Panc1 (cell line): ENCODE data around the gene GRHL1. TPM values are rescaled to one million over a fixed set of nuclear protein-coding genes. Genes with fewer than 3 reads are reported as not detected.

Experiments
- ATAC-seq: fragments of 200-7000 bp; cut with Tn5 transposase; 2 replicates; pipeline ENCODE4 v1.9.1; 2020; ENCODE audit warnings: mild to moderate bottlenecking, moderate library complexity
- BruUV-seq: library from RNA; stranded (reverse); fragments of 400-500 nt; replicated peaks from 2 replicates; lab custom pipeline; 2021; lab: Mats Ljungman, UMichigan
- CTCF ChIA-PET: fragments of 300-600 bp; sonication (Branson Sonifier 250); formaldehyde crosslinking; loops from one replicate; lab custom pipeline; 2022; ENCODE audit warnings: antibody characterized with exemption; lab: Charles Lee
- POLR2A ChIA-PET: fragments of 300-600 bp; sonication (Branson Sonifier 250); formaldehyde crosslinking; loops from one replicate; lab custom pipeline; 2022; ENCODE audit warnings: antibody characterized with exemption; lab: Charles Lee
- DNase-seq: peaks from one replicate; pipeline ENCODE4 v3.0.0-alpha.2; 2010; ENCODE audit warnings: low read depth, low spot score
- H3K27ac ChIP-seq: 2 replicates; pipeline ENCODE4 v1.5.1; 2011; ENCODE audit warnings: mild to moderate bottlenecking, low read length, inconsistent platforms
- H3K27me3 ChIP-seq: fragments of 200-500 bp; sonication (Bioruptor generic); 2 replicates; pipeline ENCODE4 v1.6.0; 2014; ENCODE audit warnings: low read length, inconsistent platforms; ENCODE audit not compliant: control insufficient read depth, insufficient read depth
- H3K36me3 ChIP-seq: fragments of 200-500 bp; sonication (Bioruptor generic); 2 replicates; pipeline ENCODE4 v1.5.1; 2014; ENCODE audit warnings: inconsistent platforms, mild to moderate bottlenecking, low read length, moderate library complexity; ENCODE audit not compliant: control insufficient read depth, insufficient read depth
- H3K4me1 ChIP-seq: 2 replicates; pipeline ENCODE4 v1.5.1; 2011; ENCODE audit warnings: inconsistent platforms, mild to moderate bottlenecking, low read length, moderate library complexity; ENCODE audit not compliant: control insufficient read depth, insufficient read depth
- H3K4me3 ChIP-seq, 2 experiments: 2 replicates each; pipeline ENCODE4 v1.5.1; 2011 to 2012; ENCODE audit warnings: low read depth in 2 of 2, low read length in 2 of 2, mild to moderate bottlenecking in 2 of 2, inconsistent platforms in 1 of 2, moderate library complexity in 1 of 2
- H3K9me3 ChIP-seq: fragments of 200-500 bp; sonication (Bioruptor generic); 2 replicates; pipeline ENCODE4 v1.5.1; 2014; ENCODE audit warnings: low read depth, mild to moderate bottlenecking, inconsistent platforms, low read length, moderate library complexity; ENCODE audit not compliant: control insufficient read depth, insufficient read depth
- POLR2AphosphoS5 ChIP-seq: IDR thresholded peaks from 2 replicates; pipeline ENCODE4 v1.6.1; 2012; ENCODE audit warnings: mild to moderate bottlenecking, low read depth, low read length, moderate library complexity
- SIN3A ChIP-seq: IDR thresholded peaks from 2 replicates; pipeline ENCODE4 v1.6.1; 2012; ENCODE audit warnings: low read depth, mild to moderate bottlenecking, low read length, moderate library complexity, borderline replicate concordance; ENCODE audit not compliant: insufficient read depth
- TCF7L2 ChIP-seq: IDR thresholded peaks from 2 replicates; pipeline ENCODE4 v1.6.1; 2011; ENCODE audit warnings: mild to moderate bottlenecking, low read depth, low read length, inconsistent platforms
- in situ Hi-C: cut with HindIII; loops from 2 replicates; pipeline ENCODE4 v1.10.0; 2016; ENCODE audit warnings: low sequenced_read_pairs, low pct_unique_long_range_greater_than_20kb
- intact Hi-C: fragments of 100-400 bp; cut with micrococcal nuclease; formaldehyde crosslinking; loops from one replicate; pipeline ENCODE4 v1.10.0; 2022; ENCODE audit not compliant: unreplicated experiment
- total RNA-seq: library from RNA; stranded (reverse); gene quantifications from one replicate; pipeline ENCODE4 v1.2.1, GENCODE V29; 2021; ENCODE audit not compliant: unreplicated experiment
- TF ChIP-seq, protein P1 (sequence below): fragments of 450-650 bp; IDR thresholded peaks from 2 replicates; pipeline ENCODE4 v1.5.1; 2017; ENCODE audit warnings: mild to moderate bottlenecking
- TF ChIP-seq, protein P2 (sequence below), 2 experiments: IDR thresholded peaks; 2 replicates each; pipeline ENCODE4 v1.6.1; 2011 to 2012; ENCODE audit warnings: low read depth in 2 of 2, control low read depth in 1 of 2, low read length in 1 of 2, mild to moderate bottlenecking in 1 of 2, moderate library complexity in 1 of 2; ENCODE audit not compliant: insufficient read depth in 1 of 2

GRHL1 gene
- total RNA-seq, 1 experiment from 2014 or later = 4.7 TPM

DNA sequence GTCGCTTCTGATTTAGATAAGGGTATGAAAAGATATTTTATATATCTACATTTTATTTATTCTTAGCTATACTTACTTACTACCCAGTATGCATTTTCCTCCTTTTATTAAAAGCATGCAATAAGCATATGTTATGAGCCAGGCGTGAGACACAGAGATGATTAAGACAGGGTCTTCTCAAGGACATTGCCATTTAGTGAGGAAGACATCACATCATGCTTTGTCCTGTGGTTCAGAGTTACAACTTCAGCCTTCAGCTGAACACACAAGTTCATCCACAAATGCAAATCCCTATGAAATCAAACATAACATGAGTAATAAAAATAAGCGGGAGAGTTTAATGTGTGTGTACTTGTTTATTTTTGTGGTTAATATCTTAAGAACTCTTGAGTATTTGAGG lies 30.2 kb downstream of the GRHL1 start:
- no peaks in the 10 kb centered on the region for H3K27me3 ChIP-seq
- CTCF ChIA-PET = interaction anchor here (0.5 kb wide), 1 partner anchor 279 kb away, joined by 11 read pairs; no protein-coding TSS in a partner anchor
- H3K4me3 ChIP-seq = no peak overlapping the region
- POLR2A ChIA-PET = no interaction called here
- no peak for ATAC-seq
- H3K27ac ChIP-seq = no peak overlapping the region
- in situ Hi-C loops = no loop called here
- H3K9me3 ChIP-seq = no peaks in the 10 kb centered on the region
- TF ChIP-seq POLR2AphosphoS5 (no peak), SIN3A (no peak), TCF7L2 (no peak)
- TF ChIP-seq, protein P1, sequence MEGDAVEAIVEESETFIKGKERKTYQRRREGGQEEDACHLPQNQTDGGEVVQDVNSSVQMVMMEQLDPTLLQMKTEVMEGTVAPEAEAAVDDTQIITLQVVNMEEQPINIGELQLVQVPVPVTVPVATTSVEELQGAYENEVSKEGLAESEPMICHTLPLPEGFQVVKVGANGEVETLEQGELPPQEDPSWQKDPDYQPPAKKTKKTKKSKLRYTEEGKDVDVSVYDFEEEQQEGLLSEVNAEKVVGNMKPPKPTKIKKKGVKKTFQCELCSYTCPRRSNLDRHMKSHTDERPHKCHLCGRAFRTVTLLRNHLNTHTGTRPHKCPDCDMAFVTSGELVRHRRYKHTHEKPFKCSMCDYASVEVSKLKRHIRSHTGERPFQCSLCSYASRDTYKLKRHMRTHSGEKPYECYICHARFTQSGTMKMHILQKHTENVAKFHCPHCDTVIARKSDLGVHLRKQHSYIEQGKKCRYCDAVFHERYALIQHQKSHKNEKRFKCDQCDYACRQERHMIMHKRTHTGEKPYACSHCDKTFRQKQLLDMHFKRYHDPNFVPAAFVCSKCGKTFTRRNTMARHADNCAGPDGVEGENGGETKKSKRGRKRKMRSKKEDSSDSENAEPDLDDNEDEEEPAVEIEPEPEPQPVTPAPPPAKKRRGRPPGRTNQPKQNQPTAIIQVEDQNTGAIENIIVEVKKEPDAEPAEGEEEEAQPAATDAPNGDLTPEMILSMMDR = no peak
- TF ChIP-seq, protein P2, sequence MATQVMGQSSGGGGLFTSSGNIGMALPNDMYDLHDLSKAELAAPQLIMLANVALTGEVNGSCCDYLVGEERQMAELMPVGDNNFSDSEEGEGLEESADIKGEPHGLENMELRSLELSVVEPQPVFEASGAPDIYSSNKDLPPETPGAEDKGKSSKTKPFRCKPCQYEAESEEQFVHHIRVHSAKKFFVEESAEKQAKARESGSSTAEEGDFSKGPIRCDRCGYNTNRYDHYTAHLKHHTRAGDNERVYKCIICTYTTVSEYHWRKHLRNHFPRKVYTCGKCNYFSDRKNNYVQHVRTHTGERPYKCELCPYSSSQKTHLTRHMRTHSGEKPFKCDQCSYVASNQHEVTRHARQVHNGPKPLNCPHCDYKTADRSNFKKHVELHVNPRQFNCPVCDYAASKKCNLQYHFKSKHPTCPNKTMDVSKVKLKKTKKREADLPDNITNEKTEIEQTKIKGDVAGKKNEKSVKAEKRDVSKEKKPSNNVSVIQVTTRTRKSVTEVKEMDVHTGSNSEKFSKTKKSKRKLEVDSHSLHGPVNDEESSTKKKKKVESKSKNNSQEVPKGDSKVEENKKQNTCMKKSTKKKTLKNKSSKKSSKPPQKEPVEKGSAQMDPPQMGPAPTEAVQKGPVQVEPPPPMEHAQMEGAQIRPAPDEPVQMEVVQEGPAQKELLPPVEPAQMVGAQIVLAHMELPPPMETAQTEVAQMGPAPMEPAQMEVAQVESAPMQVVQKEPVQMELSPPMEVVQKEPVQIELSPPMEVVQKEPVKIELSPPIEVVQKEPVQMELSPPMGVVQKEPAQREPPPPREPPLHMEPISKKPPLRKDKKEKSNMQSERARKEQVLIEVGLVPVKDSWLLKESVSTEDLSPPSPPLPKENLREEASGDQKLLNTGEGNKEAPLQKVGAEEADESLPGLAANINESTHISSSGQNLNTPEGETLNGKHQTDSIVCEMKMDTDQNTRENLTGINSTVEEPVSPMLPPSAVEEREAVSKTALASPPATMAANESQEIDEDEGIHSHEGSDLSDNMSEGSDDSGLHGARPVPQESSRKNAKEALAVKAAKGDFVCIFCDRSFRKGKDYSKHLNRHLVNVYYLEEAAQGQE (IDR thresholded peaks at IDR 0.05; ENCODE audit: insufficient read depth in 1 of 2, low read depth in 2 of 2, low read length in 1 of 2) = no peak
- no peaks in the 10 kb centered on the region for H3K36me3 ChIP-seq
- no TSS peak for BruUV-seq
- no peak for DNase-seq
- intact Hi-C loops = loop anchor here (5.0 kb wide), 1 partner anchor 66 kb away; no protein-coding TSS in a partner anchor
- peaks cover 2% of the 10 kb centered on the region; the same call in 1 of the 2 replicates for H3K4me1 ChIP-seq

DNA sequence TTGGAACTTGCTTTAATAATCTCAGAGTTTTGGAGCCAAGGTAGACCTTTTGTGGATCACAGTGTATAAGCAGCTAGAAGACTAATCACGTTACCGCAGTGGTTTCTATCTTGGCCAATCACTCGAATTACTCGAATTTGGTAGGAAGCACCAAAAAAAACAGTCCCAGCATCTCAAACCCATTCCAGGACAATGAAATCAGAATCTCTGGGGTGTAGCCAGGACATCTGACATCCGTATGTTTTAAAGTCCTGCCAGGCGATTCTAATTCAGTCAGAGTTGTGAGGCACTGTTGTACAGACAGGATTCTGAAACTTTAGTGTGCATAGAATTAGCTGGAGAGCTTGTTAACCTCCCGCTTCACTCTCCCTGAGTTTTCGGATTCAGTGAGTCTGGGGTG lies 30.8 kb downstream of the GRHL1 start:
- H3K4me3 ChIP-seq = no peak overlapping the region
- TF ChIP-seq SIN3A (no peak), TCF7L2 (no peak), POLR2AphosphoS5 (no peak)
- TF ChIP-seq, protein P2 (IDR thresholded peaks at IDR 0.05; ENCODE audit: insufficient read depth in 1 of 2, low read depth in 2 of 2, low read length in 1 of 2) = no peak
- TF ChIP-seq, protein P1 = no peak
- ChIA-PET CTCF (no interaction called here), POLR2A (no interaction called here)
- intact Hi-C loops = loop anchor here (5.0 kb wide), 1 partner anchor 65 kb away; no protein-coding TSS in a partner anchor
- H3K27ac ChIP-seq = no peak overlapping the region
- DNase-seq (no peak), ATAC-seq (no peak)
- H3K27me3 ChIP-seq = no peaks in the 10 kb centered on the region
- H3K36me3 ChIP-seq = no peaks in the 10 kb centered on the region
- no TSS peak for BruUV-seq
- no peaks in the 10 kb centered on the region for H3K4me1 ChIP-seq
- in situ Hi-C loops = no loop called here
- no peaks in the 10 kb centered on the region for H3K9me3 ChIP-seq
